HG02588 (cell line): ENCODE results near the gene ZBTB22.
"Not testable (repeated sequence)": the region's sequence is repeated elsewhere in the genome, so short reads cannot be mapped to it uniquely, and the experiment has no call there.

Source experiments
- ATAC-seq: cut with Tn5 transposase; IDR thresholded peaks from one replicate; pipeline ENCODE4 v1.9.1; 2021; ENCODE audit warnings: mild to moderate bottlenecking, moderate library complexity; ENCODE audit not compliant: unreplicated experiment

Gene ZBTB22

DNA sequence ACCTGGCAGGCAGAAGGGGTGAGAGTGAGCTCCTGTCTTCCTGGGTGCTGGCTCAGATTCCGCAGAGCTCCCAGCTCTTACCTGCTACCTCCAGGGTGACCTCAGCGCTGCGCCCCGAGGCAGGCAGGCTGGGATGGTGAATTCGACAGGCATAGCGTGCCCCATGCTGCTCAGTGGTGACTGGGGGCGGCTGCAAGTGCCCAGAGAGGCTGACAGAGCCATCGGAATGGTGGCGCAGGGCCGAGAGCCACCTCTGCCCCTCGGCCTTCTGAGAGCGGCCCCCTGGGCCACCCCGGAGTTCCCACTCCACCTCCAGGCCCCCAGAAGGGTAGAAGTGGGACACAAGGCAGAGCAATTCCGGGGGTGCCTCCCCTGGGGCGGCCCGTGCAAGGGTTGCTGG lies 13.3 kb downstream of the ZBTB22 start:
- ATAC-seq: no peak

DNA sequence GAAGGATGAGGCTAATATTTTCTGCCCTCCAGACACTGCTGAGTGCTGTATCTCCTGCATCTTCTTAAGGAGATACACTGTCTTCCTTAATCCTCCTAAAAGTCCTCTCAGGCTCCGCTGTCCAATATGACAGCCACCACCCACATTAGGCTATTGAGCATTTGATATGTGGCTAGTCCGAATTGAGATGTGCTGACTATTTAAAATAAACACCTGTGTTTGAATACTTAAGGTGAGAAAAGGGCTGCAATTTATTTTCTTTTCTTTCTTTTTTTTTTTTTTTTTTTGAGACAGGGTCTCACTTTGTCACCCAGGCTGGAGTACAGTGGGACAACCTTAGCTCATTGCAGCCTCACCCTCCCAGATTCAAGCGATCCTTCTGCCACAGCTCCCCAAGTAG lies 15.7 kb downstream of the ZBTB22 start:
- no peak for ATAC-seq

DNA sequence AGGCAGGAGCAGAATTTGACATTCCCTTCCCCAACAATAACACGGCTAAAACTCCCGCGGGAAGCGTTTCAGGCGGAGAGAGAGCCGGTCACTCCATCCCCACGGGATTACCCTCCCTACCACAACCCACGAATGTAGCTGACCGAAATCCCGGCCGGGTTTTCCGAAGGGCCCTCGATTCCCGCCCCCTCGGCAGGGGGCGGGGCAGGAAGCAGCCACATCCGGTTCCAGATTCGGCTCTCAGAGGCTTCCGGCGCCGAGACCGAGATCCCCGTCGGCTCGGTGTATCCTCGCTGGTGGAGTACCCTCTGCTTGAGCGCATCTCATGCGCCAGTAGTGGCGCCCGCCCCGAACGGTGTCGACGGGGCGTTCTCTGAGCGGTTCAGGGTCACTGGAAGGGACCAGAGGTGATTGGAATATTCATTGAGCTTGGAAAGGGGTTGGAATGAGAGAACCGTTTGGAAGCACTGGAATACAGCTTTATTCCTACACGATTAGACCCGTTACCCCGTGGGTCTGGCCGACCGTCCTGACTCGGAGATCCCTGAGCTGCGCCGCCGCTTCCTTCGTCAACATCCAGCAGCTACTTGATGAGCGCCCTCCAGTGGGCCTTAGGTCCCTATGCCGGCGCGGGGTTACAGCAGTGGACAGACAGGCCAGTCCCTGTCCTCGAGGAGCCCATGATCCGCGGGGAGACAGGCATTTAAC lies 18.2 kb downstream of the ZBTB22 start:
- peak; percentile 75 for ATAC-seq

DNA sequence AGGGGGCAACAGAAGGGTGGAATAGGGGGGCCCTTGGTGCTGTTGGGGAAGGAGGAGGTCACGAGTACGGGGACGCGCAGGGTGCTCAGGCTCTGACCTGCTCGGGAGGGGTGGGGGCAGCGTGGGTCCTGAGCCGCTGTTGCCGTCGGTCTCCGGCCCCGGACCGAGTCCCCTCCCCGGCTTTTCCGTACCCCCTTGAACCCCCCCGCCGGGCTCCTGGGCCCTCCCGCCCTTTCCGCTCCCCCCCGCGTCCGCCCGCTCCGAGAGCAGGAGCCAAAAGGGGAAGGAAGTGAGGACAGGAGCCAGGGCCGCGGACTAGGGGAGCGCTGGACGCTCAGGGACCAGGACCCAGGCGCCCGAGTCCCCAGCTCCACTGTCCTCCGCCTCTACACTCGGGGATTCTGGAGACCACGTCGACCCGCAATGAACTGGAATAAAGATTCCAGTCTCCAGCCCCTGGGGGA lies 18.7 kb downstream of the ZBTB22 start, which contains the start of gene RGL2:
RGL2 (minus strand) TSS at position 170 of the 464 bp plus-strand sequence. CDS start 332 bp downstream, outside the sequence.
- ATAC-seq: peak; percentile 16

DNA sequence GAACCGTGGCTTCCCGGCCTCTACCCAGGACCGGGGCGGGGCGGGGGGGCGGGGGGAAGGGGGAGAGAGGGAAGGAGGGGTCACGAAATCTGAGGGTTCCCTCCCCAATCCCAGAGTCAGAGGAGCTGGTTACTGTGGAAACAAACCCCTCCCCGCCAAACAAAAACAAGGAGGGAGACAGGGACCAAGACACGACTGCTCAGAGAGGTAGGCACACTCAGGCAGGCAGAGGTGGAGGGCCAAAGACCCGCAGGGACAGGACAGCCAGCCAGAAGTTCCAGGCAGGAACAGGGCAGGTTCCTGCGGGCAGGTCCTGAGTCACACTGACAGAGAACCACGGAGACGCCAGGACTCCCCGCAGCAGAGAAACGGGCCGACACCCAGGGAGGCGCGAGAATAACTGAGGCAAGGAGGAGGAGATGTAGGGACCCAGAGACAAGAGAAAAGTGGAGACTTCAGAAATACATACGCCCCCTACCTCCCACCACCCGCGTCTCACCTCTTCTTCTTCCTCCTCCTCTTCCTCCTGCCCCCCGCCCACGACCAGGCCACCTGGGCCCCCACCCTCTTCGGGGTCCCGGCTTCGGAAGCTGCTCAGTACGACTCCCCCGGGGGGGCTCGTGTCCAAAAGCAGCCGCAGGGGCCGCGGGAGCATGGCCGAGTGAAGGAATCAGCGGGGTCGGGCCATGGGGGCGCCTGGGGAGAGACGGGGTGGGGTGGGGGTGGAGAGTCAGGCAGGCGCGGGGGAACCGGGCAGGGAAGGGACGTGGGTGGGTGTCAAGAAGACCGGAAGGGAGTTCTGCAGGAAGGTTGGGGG lies 19.4 kb downstream of the ZBTB22 start:
- ATAC-seq: no peak

DNA sequence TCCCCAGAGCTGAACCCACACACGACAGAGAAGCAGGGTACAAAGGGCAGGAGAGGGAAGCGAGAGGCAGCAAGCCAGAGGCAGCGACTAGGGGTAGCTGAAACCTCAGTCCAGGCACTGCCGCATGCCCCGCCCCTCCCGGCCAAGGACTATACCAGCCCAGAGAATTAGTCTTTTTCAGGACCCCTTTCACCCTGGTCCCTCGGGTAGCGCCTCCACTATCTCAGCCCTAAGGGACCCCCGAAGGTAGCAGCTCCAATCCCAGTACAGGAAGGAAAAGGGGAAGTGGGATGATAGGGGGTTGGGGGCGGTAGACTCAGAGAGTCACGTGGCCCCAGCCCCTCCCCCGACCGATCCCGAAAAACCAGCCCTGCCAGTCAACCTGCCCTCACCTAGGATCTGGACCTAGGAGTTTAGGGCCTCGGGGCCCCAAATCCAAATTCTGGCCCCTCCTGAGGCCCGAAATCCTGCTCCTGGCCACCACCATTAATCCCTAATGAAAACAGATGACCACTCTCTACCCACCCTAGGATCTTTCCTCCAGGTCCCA lies 20.1 kb downstream of the ZBTB22 start:
- no peak for ATAC-seq

DNA sequence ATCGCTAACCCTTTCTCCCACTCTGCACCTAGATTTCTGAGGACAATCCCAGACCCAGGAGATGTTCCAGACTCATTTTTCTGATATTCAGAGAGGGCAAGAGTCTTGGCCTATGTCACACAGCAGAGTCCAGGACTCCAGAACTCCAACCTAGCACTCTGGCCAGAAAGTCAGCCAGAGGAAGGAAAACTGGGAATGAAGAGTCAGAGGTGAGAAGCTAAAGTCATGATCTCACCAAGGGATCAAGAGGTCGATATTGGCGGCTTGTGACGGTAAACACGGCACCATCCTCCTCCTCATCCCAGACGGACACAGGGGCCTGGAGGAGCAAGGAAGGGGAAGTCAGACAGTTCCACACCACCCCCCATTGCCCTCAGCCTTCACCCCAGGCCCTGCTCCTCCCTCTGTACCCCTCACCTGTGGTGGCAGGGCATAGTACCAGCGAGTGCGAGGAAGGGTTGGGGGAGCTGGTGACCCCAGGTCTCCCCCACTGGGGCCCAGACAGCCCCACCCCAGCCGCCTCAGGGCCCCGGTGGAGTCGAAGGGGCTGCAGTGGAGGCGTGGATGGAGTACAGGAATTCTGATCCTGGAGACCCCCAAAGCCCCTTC lies 20.6 kb downstream of the ZBTB22 start:
- ATAC-seq: no peak

DNA sequence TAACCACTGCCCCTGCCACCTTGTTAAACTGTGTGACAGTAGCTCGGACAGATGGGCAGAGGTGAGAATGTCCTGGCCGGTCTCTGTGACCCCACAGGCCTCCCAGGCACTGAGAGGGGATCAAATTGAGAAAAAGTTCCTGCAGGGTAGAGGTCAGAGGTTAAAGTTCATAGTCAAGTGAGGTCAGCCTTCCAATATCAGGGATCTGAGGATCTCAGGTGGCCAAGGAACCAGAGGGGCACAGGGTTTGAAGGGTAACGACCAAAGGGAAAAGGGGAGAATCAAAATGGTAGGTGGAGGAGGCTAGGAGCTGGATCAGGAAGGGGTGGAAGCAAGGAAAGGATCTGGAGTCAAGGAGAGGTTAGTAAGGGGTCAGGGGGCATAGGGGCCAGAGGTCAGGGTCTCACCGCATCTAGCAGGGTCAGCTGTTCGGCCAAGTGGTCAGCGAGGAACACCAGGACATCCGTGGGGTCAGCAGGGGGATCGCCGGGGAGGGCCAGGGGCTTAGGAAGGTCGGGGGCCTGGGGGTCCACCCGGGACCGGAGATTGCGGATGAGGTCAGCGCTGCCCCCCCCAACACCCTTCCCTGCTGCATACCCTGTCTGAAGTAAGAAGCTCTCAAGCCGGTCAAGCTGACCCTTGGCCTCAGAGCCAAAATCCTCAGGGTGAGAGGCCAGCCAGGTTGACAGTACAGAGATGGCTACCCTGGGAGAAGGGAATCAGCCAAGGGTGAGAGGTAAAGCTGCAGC lies 21.7 kb downstream of the ZBTB22 start:
- no peak for ATAC-seq

DNA sequence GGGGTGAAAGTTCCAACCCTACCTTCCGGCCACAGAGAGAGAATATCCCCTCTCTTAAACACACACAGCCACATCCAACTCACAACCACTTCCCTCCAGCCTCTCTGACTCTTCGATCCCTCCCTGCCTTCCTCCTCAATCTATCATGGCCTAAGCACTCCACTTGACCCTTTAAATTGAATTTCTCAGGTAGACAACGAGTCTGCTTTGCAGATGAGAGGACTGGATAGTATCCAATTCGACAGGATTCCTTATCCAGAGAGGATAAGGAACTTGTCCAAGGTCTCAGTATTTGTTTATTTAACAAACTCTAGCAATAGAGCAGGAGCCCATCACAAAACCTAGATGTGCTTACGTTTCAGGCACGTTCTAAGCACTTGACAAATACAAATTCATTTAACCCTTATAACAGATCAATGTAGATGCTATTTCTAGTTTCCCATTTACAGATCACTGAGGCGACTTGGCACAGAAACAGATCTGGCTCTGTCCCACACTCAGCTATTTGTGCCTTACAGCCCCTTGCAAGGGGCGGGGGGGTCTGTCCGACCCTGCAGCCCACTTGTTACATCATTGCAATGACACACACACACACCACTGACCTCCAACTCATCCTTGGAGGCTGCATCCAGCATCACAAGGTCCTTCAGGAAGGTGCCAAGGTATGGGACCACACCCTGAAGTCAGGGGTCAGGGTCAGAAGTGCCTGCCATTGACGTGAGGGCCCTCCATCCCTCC lies 23.3 kb downstream of the ZBTB22 start:
- ATAC-seq: no peak

DNA sequence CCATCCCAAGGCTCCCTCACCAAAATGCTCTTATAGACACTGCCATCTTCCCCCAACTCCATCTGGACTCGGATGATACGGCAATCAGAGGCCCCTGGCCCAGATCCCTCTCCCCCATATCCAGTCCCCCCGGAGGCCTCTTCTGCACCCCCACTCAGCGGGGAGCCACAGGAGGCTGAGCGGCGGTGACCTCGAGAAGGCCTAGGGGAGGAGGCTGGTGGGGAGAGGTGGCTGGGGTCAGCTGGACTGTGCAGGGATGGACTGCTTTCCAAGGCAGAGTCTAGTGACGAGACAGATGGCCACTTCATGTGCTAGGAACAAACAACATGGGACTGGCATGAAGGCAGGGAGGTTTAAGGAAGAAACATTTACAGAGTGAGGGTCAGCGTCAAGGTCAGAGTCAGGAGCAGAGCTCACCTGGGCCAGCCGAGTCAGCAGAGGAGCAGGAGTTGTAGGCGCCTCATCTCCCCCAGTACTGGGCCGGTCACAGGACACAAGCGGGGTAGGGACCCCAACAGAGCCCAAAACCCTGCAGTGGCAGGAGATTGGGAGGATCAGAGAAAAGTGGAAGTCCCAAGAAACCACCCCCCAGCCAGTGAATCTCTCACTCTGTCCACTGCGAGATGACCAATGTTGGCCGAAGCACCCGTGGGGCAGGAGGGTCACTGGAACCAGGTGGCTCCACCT lies 24.4 kb downstream of the ZBTB22 start:
- no peak for ATAC-seq

DNA sequence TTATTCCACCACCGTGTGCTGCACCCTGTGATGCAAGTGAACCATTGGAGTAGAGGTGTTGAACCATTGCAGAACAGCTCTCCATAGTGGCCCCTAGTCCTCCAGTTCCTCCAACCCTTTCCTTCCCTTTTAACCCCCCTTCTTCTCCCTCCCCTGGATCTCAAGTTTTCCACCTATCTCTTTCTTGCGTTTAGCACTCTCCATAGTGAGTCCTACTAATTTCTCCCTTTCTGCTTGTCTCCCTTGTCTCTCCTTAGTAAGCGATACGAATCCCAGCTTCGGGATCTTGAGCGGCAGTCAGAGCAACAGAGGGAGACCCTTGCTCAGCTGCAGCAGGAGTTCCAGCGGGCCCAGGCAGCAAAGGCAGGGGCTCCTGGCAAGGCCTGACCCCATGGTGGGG lies 27.1 kb downstream of the ZBTB22 start:
- ATAC-seq: no peak

DNA sequence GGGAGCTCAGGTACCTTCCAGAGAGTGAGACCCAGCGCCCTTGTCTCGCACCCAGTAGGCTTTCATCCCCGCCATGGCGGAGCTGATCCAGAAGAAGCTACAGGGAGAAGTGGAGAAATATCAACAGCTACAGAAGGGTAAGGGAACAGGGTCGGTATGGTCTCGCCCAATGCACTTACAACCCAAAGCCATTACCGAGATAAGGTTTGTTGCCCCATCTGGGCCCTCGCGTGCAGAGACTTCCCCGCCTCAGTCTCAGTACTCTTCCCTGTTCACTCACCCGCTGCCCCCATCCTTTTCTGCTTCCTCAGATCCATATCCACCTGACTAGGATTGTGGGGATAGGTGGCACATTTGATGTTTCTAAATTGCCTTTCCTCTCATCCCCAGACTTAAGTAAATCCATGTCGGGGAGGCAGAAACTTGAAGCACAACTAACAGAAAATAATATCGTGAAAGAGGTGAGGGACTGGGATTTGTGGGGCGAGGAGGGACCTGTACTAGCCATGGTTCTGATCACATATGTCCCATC lies 27.7 kb downstream of the ZBTB22 start:
- ATAC-seq: peak; percentile 7

DNA sequence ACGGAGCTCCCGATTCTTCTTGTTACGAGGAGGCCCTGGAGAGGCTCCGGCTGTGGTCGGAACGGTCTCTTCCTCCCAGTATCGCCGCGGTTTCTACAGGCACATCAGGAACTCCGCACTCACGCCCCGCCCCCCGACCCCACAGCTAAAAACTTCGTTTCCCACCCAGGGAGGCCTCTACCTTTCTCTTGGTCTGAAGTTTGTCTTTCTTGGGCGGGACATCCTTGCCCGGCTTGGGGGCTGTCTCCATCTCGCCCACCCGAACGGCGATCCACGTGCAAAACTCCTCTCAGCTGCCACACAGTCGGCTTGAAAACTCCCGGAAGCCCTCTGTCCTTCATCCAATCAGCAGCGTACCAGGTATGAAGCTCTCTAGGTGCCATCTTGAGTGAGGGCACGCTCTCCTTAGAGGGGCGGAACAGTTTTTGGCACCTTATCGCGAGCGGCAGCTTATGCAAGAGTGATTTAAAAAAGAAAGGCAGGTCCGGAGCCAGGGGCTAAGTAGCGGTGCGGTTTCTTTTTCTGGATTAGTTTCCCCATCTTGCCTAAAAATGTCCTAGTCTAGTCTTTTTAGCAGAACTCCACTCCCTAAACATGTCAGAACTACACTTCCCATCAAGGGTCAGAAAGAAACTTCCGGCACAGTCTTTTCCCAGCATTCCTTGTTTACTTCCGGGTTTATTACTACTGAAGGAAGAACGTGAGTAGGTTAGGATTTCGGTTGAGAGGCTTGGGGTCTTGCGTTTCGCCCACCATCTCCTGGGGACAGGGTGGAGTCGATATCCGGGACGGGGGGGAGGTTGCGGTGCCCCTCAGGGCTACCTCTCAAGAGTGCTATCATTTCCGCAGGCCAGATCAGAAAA lies 28.4 kb downstream of the ZBTB22 start, which contains the start of the genes PFDN6 and WDR46:
PFDN6 (plus strand) TSS at position 681 of the 863 bp plus-strand sequence. CDS start 256 bp downstream, outside the sequence.
WDR46 (minus strand) TSS at position 319 of the 863 bp plus-strand sequence; CDS start at position 250, 69 bp downstream.
- ATAC-seq: peak; percentile 81

DNA sequence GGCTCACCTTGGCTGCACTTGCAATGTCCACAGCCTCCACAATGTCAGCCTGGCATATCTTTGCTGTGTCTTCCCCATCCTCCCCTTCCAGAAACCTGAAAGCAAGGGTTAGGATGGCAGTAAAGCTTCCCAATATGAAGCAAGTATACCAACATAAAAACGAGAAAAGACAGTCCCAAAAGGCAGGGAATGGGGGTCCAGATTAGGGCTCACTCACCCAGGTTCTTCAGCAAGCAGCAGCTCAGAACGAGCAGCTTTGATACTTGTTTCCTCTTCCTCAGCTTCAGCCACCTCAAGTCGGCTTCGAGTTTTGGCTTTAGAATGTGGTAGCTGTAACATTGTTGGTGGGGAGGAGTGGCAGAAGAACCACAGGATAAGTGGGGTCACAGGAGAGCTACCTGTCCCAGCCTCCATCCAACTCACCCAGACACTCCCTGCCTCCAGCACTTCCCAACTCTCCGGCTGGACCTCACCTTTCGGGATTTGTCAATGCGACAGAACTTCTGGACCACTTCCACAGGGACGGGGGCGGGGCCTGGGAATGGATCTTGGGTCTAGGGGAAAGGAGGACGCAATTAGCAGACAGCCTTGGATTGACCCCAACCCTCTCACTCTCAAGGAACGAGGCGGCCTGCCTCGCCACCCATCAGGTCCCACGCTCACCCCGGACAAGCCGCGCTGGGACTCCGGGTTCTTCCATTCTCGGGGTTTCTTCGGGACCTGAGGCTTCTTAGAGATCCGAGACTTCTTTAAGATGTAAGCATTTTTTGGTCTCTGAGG lies 29.2 kb downstream of the ZBTB22 start:
- ATAC-seq: no peak

DNA sequence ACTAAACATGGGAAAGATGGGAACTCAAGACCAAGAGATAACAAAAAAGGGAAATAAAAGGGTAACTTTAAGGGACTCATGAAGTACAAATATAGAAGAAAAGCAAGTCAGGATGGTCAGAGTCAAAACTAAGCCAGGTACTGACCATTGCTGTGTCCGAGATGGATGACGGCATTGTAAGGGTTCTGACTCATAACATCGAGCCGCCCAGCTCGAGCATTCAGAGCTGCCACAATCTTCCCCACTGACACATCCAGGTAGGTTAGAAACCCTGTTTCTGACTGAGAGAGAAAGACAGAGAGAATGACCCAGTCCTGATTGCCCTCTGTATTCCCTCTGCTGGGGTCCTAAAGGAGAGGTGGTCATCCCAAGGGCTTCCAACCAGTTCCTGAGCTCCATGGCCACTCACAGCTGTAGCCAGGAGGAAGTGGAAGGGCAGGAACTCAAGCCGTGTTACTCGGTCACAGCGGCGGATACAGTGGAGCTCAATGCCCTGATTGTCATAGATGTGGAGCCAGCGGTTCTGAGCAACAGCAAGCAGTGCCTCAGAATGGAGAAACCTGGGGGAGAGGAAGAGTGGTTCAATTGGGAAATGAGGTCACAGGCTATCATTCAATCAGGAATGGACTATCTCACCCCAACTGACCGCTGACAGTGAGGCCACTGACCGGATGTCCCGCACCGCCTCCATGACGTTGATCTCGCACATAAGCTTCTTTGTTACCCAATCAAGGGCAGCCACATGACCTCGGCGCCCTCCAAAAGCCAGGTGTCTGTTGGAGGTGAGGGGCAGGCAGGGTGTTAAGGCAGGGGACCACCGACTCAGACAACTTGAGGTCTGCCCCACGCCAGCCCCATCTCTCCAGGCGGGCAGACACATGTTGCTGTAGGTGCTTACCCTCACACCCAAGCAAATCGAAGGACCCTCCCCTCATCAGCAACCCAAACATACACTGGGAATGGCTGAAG lies 30.3 kb downstream of the ZBTB22 start:
- no peak for ATAC-seq

DNA sequence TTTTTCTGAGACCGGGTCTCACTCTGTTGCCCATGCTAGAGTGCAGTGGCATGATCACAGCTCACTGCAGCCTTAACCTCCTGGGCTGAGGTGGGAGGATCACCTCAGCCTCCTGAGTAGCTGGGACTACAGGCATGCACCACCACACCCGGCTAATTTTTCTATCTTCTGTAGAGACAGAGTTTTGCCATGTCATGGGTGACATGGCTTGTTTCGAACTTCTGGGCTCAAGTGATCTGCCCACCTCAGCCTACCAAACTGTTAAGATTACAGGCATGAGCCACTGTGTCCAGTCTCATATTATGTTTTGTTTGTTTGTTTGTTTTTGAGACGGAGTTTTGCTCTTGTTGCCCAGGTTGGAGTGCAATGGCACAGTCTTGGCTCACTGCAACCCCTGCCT lies 32.3 kb downstream of the ZBTB22 start:
- ATAC-seq: not testable (repeated sequence)
